Activated naive CD4-positive, alpha-beta T cell treated with anti-CD3 and anti-CD28 coated beads for 36 hours (primary cell): ENCODE measurements around the gene SLC50A1. TPM values are rescaled to one million over a fixed set of nuclear protein-coding genes. Genes with fewer than 3 reads are reported as not detected.

Source experiments
- CTCF ChIA-PET: fragments of 350-600 bp; sonication (Branson Sonifier 250); formaldehyde crosslinking; loops from one replicate; lab custom pipeline; 2021; ENCODE audit warnings: antibody characterized with exemption; lab: Charles Lee
- DNase-seq: peaks from one replicate; pipeline ENCODE4 v3.0.0-alpha.2; 2020
- H3K27ac Mint-ChIP-seq: one replicate; pipeline ENCODE4 v1.8.0; 2021; ENCODE audit warnings: mild to moderate bottlenecking, mixed read lengths
- H3K27me3 Mint-ChIP-seq: one replicate; pipeline ENCODE4 v1.8.0; 2021; ENCODE audit warnings: low read depth, mixed read lengths
- H3K36me3 Mint-ChIP-seq: one replicate; pipeline ENCODE4 v1.8.0; 2021; ENCODE audit warnings: low read depth, mixed read lengths
- H3K4me1 Mint-ChIP-seq: one replicate; pipeline ENCODE4 v1.8.0; 2021; ENCODE audit warnings: low read depth, mixed read lengths
- H3K4me3 Mint-ChIP-seq: one replicate; pipeline ENCODE4 v1.8.0; 2021; ENCODE audit warnings: mild to moderate bottlenecking, moderate library complexity, mixed read lengths
- H3K9me3 Mint-ChIP-seq: one replicate; pipeline ENCODE4 v1.8.0; 2021; ENCODE audit warnings: mixed read lengths
- intact Hi-C: fragments of 100-400 bp; cut with micrococcal nuclease; formaldehyde crosslinking; loops from one replicate; pipeline ENCODE4 v1.15.1; 2023
- total RNA-seq, 2 experiments: library from RNA; stranded (reverse); gene quantifications; one replicate each; pipeline ENCODE4 v1.2.3, GENCODE V29; 2021

SLC50A1 gene, protein sequence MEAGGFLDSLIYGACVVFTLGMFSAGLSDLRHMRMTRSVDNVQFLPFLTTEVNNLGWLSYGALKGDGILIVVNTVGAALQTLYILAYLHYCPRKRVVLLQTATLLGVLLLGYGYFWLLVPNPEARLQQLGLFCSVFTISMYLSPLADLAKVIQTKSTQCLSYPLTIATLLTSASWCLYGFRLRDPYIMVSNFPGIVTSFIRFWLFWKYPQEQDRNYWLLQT
- 10 to 100 TPM; 48.4 to 52.7 TPM for total RNA-seq

DNA sequence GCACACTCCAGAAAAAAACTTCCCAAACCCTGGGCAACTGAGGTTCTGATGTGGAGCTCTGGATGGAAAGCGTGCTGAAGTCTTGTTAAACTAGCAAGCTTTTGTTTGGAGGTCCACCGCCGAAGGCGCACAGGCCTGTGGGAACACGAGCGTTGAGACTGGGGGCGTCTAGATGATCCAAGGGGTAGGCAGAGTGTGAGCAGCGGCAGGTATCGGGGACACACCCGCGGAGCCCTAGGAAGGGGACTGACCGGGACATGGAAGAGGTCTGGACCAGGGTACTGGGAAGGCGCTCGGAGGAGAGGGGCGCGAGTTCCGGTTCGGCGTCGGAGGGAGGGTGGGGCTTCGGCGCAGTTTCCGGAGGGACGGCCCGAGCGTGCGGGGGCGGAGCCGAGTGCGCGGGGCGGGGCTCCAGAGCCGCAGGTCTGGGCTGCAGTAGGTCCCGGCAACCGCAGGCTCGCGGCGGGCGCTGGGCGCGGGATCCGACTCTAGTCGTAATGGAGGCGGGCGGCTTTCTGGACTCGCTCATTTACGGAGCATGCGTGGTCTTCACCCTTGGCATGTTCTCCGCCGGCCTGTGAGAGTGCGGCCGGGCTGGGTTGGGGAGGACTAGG lies at the start of gene SLC50A1:
Gene SLC50A1, plus strand, starts transcription at position 438 of the 614 bp plus-strand sequence. Its CDS starts 60 bp downstream, at position 498.
- Mint-ChIP-seq H3K36me3 (peaks cover 17% of the 10 kb centered on the region), H3K9me3 (no peaks in the 10 kb centered on the region), H3K4me3 (peak within 1 kb of the TSS; percentile 99), H3K4me1 (peaks cover 32% of the 10 kb centered on the region), H3K27me3 (no peaks in the 10 kb centered on the region), H3K27ac (peak within 1 kb of the TSS; percentile 100)
- CTCF ChIA-PET = interaction anchor here (0.9 to 3.4 kb wide), 5 partner anchors 31 to 135 kb away, joined by 3 to 13 read pairs (median 7); partner anchors contain the start of gene KRTCAP2
- intact Hi-C loops = loop anchor here (1.0 to 5.0 kb wide), 6 partner anchors 8 to 577 kb away; partner anchors contain the start of genes ADAR, CKS1B, EFNA1 and KRTCAP2
- peak; percentile 96 for DNase-seq

DNA sequence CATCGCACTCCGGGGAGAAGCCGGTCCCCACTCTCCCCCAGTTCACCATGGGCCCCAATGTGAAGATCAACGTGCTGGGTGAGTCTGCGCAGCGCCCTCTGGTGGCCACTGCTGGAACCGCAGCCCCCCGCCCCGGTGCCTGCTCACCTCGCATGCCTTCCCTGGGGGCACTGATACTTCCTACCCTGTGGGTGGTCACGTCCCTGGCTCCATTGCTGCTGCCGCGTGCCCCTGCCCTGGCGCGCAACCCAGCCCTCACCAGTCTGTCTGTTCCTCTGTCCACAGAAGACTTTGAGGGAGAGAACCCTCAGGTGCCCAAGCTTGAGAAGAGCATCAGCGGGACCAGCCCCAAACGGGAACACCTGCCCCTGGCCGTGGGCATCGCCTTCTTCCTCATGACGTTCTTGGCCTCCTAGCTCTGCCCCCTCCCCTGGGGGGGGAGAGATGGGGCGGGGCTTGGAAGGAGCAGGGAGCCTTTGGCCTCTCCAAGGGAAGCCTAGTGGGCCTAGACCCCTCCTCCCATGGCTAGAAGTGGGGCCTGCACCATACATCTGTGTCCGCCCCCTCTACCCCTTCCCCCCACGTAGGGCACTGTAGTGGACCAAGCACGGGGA lies 49.4 kb upstream of the SLC50A1 start:
- Mint-ChIP-seq H3K36me3 (no peaks in the 10 kb centered on the region), H3K4me3 (peak overlapping the region; percentile 59), H3K9me3 (no peaks in the 10 kb centered on the region), H3K4me1 (peaks cover 32% of the 10 kb centered on the region), H3K27ac (no peak overlapping the region), H3K27me3 (peaks cover 29% of the 10 kb centered on the region)
- CTCF ChIA-PET = interaction anchor here (0.6 to 4.6 kb wide), 19 partner anchors 9 to 942 kb away, joined by 3 to 75 read pairs (median 5); partner anchors contain the start of genes ADAM15, EFNA4 and KRTCAP2
- intact Hi-C loops = loop anchor here (1.0 kb wide), 1 partner anchor 140 kb away; no protein-coding TSS in a partner anchor
- peak; percentile 85 for DNase-seq

DNA sequence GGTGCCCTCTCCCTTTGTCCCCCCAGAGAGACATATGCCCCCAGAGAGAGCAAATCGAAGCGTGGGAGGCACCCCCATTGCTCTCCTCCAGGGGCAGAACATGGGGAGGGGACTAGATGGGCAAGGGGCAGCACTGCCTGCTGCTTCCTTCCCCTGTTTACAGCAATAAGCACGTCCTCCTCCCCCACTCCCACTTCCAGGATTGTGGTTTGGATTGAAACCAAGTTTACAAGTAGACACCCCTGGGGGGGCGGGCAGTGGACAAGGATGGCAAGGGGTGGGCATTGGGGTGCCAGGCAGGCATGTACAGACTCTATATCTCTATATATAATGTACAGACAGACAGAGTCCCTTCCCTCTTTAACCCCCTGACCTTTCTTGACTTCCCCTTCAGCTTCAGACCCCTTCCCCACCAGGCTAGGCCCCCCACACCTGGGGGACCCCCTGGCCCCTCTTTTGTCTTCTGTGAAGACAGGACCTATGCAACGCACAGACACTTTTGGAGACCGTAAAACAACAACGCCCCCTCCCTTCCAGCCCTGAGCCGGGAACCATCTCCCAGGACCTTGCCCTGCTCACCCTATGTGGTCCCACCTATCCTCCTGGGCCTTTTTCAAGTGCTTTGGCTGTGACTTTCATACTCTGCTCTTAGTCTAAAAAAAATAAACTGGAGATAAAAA lies 48.7 kb upstream of the SLC50A1 start:
- DNase-seq = no peak
- H3K4me3 Mint-ChIP-seq = no peak overlapping the region
- H3K27me3 Mint-ChIP-seq = peaks cover 23% of the 10 kb centered on the region
- H3K9me3 Mint-ChIP-seq = no peaks in the 10 kb centered on the region
- H3K27ac Mint-ChIP-seq = no peak overlapping the region
- CTCF ChIA-PET = interaction anchor here (0.6 to 4.6 kb wide), 8 partner anchors 8 to 942 kb away, joined by 3 to 72 read pairs (median 4); partner anchors contain the start of genes ADAM15 and KRTCAP2
- H3K4me1 Mint-ChIP-seq = peaks cover 30% of the 10 kb centered on the region
- intact Hi-C loops = loop anchor here (1.0 kb wide), 1 partner anchor 139 kb away; no protein-coding TSS in a partner anchor
- no peaks in the 10 kb centered on the region for H3K36me3 Mint-ChIP-seq

DNA sequence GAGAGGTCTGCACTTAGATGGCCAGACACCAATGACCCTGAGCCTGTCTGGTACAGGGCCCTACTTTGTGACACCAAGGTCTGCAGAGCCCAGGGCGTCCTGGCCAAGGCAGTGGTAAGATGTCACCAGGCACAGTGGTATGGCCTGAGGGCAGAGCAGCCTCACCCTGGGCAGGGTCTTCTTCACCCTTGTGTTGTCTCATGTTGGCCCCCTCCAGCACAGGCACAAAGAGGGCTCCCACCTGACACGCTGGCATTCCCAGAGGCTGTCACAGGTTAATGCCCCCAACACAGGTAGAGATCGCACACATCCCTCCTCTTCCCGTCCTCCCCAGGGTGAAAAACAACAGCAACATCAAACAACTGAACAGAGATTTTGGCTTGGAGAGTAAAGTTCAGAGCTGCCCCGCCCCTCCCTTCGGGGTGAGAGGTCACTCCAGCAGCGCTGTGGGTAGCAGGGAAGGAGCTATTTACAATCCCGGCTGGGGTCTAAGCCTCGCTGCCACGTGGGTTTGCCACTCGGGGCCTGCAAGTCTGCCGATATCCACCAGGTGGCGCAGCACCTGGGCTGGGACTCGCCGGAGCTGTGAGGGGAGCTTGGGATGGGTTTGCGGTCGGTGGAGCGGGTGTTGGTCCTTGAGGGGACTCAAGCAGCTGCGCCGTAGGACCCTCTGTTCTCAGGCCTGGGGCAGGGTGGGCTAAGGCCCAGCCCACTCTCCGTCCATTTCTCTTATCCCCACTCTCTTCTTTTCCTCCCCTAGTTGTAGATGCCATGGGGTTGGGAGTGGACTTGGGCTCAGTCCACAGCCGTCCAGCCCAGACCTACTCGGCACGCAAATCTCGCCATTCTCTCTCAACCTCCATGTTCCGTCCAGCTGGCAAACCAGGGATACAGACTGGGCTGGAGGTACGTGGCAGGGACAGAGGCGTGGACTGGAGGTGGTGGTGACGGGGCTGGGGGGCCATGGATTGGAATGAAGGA lies 44.3 kb upstream of the SLC50A1 start:
- no peaks in the 10 kb centered on the region for H3K36me3 Mint-ChIP-seq
- H3K4me1 Mint-ChIP-seq = peaks cover 5% of the 10 kb centered on the region
- CTCF ChIA-PET = interaction anchor here (0.5 to 6.8 kb wide), 43 partner anchors 9 to 877 kb away, joined by 3 to 234 read pairs (median 4); partner anchors contain the start of genes ADAM15, EFNA4, KRTCAP2 and SHC1
- peak; percentile 84 for DNase-seq
- intact Hi-C loops = loop anchor here (1.0 kb wide), 1 partner anchor 76 kb away; no protein-coding TSS in a partner anchor
- no peak overlapping the region for H3K4me3 Mint-ChIP-seq
- no peaks in the 10 kb centered on the region for H3K27me3 Mint-ChIP-seq
- H3K27ac Mint-ChIP-seq = no peak overlapping the region
- H3K9me3 Mint-ChIP-seq = no peaks in the 10 kb centered on the region

DNA sequence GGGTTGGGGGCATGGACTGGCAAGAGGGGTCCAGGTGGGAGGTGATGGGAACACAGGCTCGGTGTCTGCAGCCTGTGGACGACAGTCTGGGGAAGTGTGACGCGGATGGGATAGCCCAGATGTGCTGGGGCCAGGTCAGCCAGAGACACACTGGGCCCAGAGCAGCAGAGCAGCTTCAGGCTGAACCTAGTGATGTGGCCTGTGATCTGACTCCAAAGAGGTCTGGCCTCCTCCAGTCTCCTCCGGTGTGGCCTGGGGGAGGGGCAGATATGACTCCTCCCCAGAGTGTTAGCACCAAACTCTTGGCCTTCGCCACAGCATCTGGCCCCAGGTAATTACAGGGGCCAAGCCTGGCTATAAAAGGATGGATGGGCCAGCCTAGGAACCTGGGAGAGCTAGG lies 43.5 kb upstream of the SLC50A1 start:
- intact Hi-C loops = no loop called here
- Mint-ChIP-seq H3K36me3 (no peaks in the 10 kb centered on the region), H3K4me1 (peaks cover 5% of the 10 kb centered on the region), H3K4me3 (no peak overlapping the region), H3K27ac (no peak overlapping the region), H3K27me3 (no peaks in the 10 kb centered on the region), H3K9me3 (no peaks in the 10 kb centered on the region)
- DNase-seq = no peak
- CTCF ChIA-PET = interaction anchor here (0.5 to 6.8 kb wide), 25 partner anchors 8 to 877 kb away, joined by 3 to 234 read pairs (median 4); partner anchors contain the start of genes ADAM15, KRTCAP2, SHC1 and SLC50A1

DNA sequence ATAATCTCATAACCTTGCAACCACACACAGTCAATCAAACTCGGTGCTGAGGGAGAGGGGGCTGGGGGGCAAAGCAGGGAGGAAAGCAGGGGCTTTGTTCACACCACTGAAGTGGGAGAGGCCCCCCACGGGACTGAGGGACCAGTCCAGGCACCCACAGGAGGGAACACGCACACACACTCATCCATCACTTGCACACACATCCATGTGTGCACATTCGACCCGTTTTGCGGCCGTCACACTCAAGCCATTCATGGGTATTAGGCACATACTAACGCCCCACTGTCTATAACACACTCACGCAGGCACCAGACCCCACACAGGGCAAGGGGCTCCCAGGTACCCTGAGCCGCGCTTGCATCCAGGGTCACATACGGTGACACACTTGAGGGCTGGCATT lies 43.0 kb upstream of the SLC50A1 start:
- no peak for DNase-seq
- Mint-ChIP-seq H3K4me1 (peaks cover 5% of the 10 kb centered on the region), H3K27ac (no peak overlapping the region), H3K4me3 (no peak overlapping the region), H3K9me3 (no peaks in the 10 kb centered on the region), H3K36me3 (no peaks in the 10 kb centered on the region), H3K27me3 (no peaks in the 10 kb centered on the region)
- CTCF ChIA-PET = interaction anchor here (0.9 to 6.8 kb wide), 6 partner anchors 42 to 101 kb away, joined by 3 to 234 read pairs (median 12); partner anchors contain the start of genes KRTCAP2, SLC50A1 and TRIM46
- intact Hi-C loops = no loop called here

DNA sequence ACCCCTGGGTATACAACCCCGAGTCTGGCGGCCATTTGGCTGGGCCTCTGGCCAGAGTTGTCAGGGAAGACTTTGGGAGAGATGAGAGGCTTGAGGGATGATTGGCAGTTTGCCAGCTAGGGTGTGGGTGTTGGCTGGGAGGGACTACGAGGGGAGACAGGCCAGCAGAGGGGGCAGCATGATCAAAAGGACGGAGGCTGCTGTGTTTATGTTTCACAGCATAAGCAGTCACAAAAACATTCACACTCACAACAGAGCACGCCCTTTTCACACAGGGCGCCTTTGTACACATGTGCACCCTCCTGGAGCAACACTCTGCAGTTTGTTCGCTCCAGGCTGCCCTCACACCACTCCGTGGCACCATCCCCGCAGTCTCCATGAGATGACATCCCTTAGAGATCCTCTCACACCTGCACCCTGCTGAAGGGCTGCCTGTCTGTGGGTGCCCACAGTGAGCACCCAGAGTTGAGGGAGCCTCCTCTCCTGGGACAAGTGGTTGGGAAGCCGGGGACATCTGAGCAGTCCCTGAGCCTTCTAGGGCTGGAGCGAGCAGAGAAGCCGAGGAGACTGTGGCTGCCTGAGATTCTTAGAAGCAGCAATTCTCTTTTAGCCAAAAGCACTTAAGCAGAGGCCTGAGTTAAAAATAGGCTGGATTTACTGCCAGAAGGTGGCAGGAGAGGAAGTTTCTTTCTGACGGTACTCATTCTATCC lies 41.6 kb upstream of the SLC50A1 start:
- H3K36me3 Mint-ChIP-seq = no peaks in the 10 kb centered on the region
- H3K4me3 Mint-ChIP-seq = no peak overlapping the region
- peaks cover 5% of the 10 kb centered on the region for H3K4me1 Mint-ChIP-seq
- no peaks in the 10 kb centered on the region for H3K9me3 Mint-ChIP-seq
- CTCF ChIA-PET = interaction anchor here (1.9 to 6.8 kb wide), 3 partner anchors 55 to 78 kb away, joined by 5 to 234 read pairs (median 12); partner anchors contain the start of genes KRTCAP2 and TRIM46
- intact Hi-C loops = loop anchor here (2.0 kb wide), 1 partner anchor 33 kb away; the partner anchor contains the start of gene EFNA1
- no peak overlapping the region for H3K27ac Mint-ChIP-seq
- DNase-seq = no peak
- no peaks in the 10 kb centered on the region for H3K27me3 Mint-ChIP-seq

DNA sequence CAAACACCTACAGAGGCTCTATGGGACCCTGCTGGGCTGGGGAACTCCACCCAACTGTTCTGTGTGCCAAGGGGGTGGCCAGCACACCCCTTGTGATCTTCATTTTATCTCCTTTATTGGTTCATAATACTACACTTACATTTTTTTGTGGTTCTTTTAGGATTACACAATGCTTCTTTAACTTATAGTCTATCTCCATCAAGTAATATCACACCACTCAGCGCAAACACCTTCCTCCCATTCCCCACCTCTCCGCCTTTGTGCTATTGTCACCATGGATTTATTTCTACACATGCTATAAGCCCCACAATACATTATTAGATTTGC lies 41.1 kb upstream of the SLC50A1 start:
- H3K27me3 Mint-ChIP-seq = no peaks in the 10 kb centered on the region
- intact Hi-C loops = loop anchor here (2.0 kb wide), 1 partner anchor 32 kb away; the partner anchor contains the start of gene EFNA1
- no peak overlapping the region for H3K27ac Mint-ChIP-seq
- no peak for DNase-seq
- CTCF ChIA-PET = interaction anchor here (0.6 to 2.4 kb wide), 8 partner anchors 8 to 144 kb away, joined by 3 to 21 read pairs (median 4); partner anchors contain the start of gene KRTCAP2
- H3K4me3 Mint-ChIP-seq = no peak overlapping the region
- H3K4me1 Mint-ChIP-seq = peaks cover 5% of the 10 kb centered on the region
- H3K9me3 Mint-ChIP-seq = no peaks in the 10 kb centered on the region
- no peaks in the 10 kb centered on the region for H3K36me3 Mint-ChIP-seq

DNA sequence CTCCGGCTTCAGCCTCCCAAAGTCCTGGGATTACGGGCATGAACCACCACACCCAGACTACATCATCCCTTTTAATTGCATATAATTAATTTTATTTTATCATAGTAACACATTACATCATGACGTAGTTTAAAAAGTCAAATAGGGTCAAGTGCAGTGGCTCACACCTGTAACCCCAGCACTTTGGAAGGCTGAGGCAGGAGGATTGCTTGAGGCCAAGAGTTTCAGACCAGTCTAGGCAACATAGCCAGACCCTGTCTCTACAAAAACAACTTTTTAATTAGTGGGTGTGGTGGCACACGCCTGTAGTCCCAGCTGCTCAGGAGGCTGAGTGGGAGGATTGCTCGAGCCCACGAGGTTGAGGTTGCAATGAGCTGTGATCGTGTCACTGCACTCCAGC lies 36.3 kb upstream of the SLC50A1 start:
- H3K4me1 Mint-ChIP-seq = no peaks in the 10 kb centered on the region
- no peaks in the 10 kb centered on the region for H3K9me3 Mint-ChIP-seq
- H3K4me3 Mint-ChIP-seq = no peak overlapping the region
- H3K27ac Mint-ChIP-seq = no peak overlapping the region
- CTCF ChIA-PET = interaction anchor here (0.6 to 3.4 kb wide), 4 partner anchors 10 to 386 kb away, joined by 3 to 15 read pairs (median 8); partner anchors contain the start of genes KRTCAP2 and TRIM46
- intact Hi-C loops = no loop called here
- no peaks in the 10 kb centered on the region for H3K36me3 Mint-ChIP-seq
- no peaks in the 10 kb centered on the region for H3K27me3 Mint-ChIP-seq
- DNase-seq = no peak

DNA sequence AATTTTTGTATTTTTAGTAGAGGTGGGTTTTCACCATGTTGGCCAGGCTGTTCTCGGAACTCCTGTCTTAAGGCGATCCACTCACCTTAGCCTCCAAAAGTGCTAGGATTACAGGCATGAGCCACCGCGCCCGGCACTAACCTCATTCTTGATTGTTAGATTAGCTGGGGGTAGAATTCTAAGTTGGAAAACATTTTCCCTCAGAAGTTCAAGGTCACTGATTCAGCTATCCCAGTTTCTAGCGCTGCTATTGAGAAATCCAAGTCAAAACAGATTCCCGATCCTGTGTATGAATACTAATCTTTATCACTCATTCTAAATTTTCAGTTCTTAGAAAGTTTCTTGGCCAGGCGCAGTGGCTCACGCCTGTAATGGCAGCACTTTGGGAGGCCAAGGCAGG lies 32.3 kb upstream of the SLC50A1 start:
- H3K27ac Mint-ChIP-seq = no peak overlapping the region
- no peaks in the 10 kb centered on the region for H3K36me3 Mint-ChIP-seq
- no peak overlapping the region for H3K4me3 Mint-ChIP-seq
- intact Hi-C loops = no loop called here
- no peaks in the 10 kb centered on the region for H3K9me3 Mint-ChIP-seq
- DNase-seq = no peak
- no peaks in the 10 kb centered on the region for H3K4me1 Mint-ChIP-seq
- CTCF ChIA-PET = interaction anchor here (0.7 to 1.4 kb wide), 2 partner anchors 18 to 69 kb away, joined by 3 to 6 read pairs; partner anchors contain the start of gene KRTCAP2
- H3K27me3 Mint-ChIP-seq = no peaks in the 10 kb centered on the region
